ENCODE results near the gene WDR38. TPM values are rescaled to one million over a fixed set of nuclear protein-coding genes. Genes with fewer than 3 reads are reported as not detected.
"Not testable (repeated sequence)": the region's sequence is repeated elsewhere in the genome, so short reads cannot be mapped to it uniquely, and the experiment has no call there.

Gene WDR38
- total RNA-seq, 6 experiments from 2014 or later: not detected

GRCh38 chr9:124844291-124844690 is 9.0 kb upstream of the WDR38 start:
- ATAC-seq (no peak), DNase-seq (no peak)
- intact Hi-C loops (cut with DNase I): no loop called here
- Histone ChIP-seq H3K36me3 (no peaks in the 10 kb centered on the region), H3K27ac (no peak overlapping the region), H3K4me1 (no peaks in the 10 kb centered on the region), H3K9me3 (no peaks in the 10 kb centered on the region), H3K27me3 (no peaks in the 10 kb centered on the region), H3K4me3 (no peak overlapping the region)
- WGBS (ENCODE audit: insufficient coverage, low coverage, low lambda C conversion rate, missing lambda C conversion rate): 78% methylated on average over 4 of the region's 4 CpGs
- TF ChIP-seq POLR2A (IDR thresholded peaks at IDR 0.05): no peak
- no peak for TF ChIP-seq CTCF (IDR thresholded peaks at IDR 0.05)

- H3K9me3 ChIP-seq; H3K36me3 ChIP-seq; ATAC-seq; H3K27me3 ChIP-seq; H3K4me3 ChIP-seq; H3K27ac ChIP-seq; DNase-seq; intact Hi-C loops (cut with DNase I); H3K4me1 ChIP-seq: not testable (repeated sequence)
- WGBS (ENCODE audit: insufficient coverage, low coverage, low lambda C conversion rate, missing lambda C conversion rate): 79% methylated on average over 5 of the region's 9 CpGs
Observed at GRCh38 chr9:124846467-124846866, 6.8 kb upstream of the WDR38 start.

- Histone ChIP-seq H3K27me3 (no peaks in the 10 kb centered on the region), H3K4me1 (no peaks in the 10 kb centered on the region), H3K9me3 (no peaks in the 10 kb centered on the region), H3K4me3 (no peak overlapping the region), H3K27ac (no peak overlapping the region), H3K36me3 (no peaks in the 10 kb centered on the region)
- WGBS (ENCODE audit: insufficient coverage, low coverage, low lambda C conversion rate, missing lambda C conversion rate): 84% methylated on average over 6 of the region's 6 CpGs
- no peak for ATAC-seq
- no peak for DNase-seq
- intact Hi-C loops (cut with DNase I): no loop called here
- TF ChIP-seq POLR2A (IDR thresholded peaks at IDR 0.05): no peak
- TF ChIP-seq CTCF (IDR thresholded peaks at IDR 0.05): no peak
Observed at GRCh38 chr9:124846969-124847368, 6.3 kb upstream of the WDR38 start.

- no peak for DNase-seq
- TF ChIP-seq POLR2A (IDR thresholded peaks at IDR 0.05) (no peak), CTCF (IDR thresholded peaks at IDR 0.05) (no peak)
- ATAC-seq: no peak
- H3K9me3 ChIP-seq: no peaks in the 10 kb centered on the region
- 14% methylated on average over 6 of the region's 10 CpGs for WGBS (ENCODE audit: insufficient coverage, low coverage, low lambda C conversion rate, missing lambda C conversion rate)
- no peak overlapping the region for H3K4me3 ChIP-seq
- intact Hi-C loops (cut with DNase I): loop anchor here (5.0 kb wide), 1 partner anchor 72 kb away; the partner anchor contains the start of gene OLFML2A (in 2 of the 2)
- no peaks in the 10 kb centered on the region for H3K27me3 ChIP-seq
- no peaks in the 10 kb centered on the region for H3K36me3 ChIP-seq
- peaks cover 0 to 3% (median 0%) of the 10 kb centered on the region in 4 donors for H3K4me1 ChIP-seq
- H3K27ac ChIP-seq: no peak overlapping the region
Observed at GRCh38 chr9:124849801-124850200, 3.5 kb upstream of the WDR38 start.

- DNase-seq (no peak), ATAC-seq (no peak)
- Histone ChIP-seq H3K27ac (no peak overlapping the region), H3K4me1 (peaks cover 0 to 3% (median 0%) of the 10 kb centered on the region in 4 donors), H3K4me3 (peak overlapping the region in 1 of 3 donors; percentile 50), H3K36me3 (peaks cover 0 to 4% (median under 1%) of the 10 kb centered on the region in 4 donors), H3K27me3 (no peaks in the 10 kb centered on the region), H3K9me3 (no peaks in the 10 kb centered on the region)
- TF ChIP-seq POLR2A (IDR thresholded peaks at IDR 0.05): no peak
- TF ChIP-seq CTCF (IDR thresholded peaks at IDR 0.05): no peak
- WGBS (ENCODE audit: insufficient coverage, low coverage, low lambda C conversion rate, missing lambda C conversion rate): 52% methylated on average over 3 of the region's 13 CpGs
- intact Hi-C loops (cut with DNase I): loop anchor here (5.0 kb wide), 1 partner anchor 75 kb away; the partner anchor contains the start of gene OLFML2A (in 2 of the 2)
Observed at GRCh38 chr9:124852121-124852828, 985 bp upstream of the WDR38 start.

Data from right lobe of liver (tissue), 6 donors.